Trophoblast cell (in vitro differentiated cells and primary cell): ENCODE data around the gene PIF1.

Experiments
- DNase-seq, 2 donors: peaks; one replicate each; pipeline ENCODE4 v3.0.0-alpha.2; 2016
- H2AFZ ChIP-seq: 2 replicates; pipeline ENCODE4 v1.6.1; 2013; ENCODE audit warnings: low read length, moderate library complexity, mild to moderate bottlenecking; ENCODE audit not compliant: insufficient read depth, poor library complexity
- H2AK5ac ChIP-seq: 2 replicates; pipeline ENCODE4 v1.6.1; 2013; ENCODE audit warnings: mild to moderate bottlenecking, low read length
- H2BK120ac ChIP-seq: 2 replicates; pipeline ENCODE4 v1.6.1; 2013; ENCODE audit warnings: low read length, mild to moderate bottlenecking, moderate library complexity; ENCODE audit not compliant: insufficient read depth, poor library complexity
- H2BK12ac ChIP-seq: 2 replicates; pipeline ENCODE4 v1.6.1; 2013; ENCODE audit warnings: mild to moderate bottlenecking, low read length, moderate library complexity
- H2BK5ac ChIP-seq: 2 replicates; pipeline ENCODE4 v1.6.1; 2013; ENCODE audit warnings: low read length, low read depth, moderate library complexity, mild to moderate bottlenecking; ENCODE audit not compliant: poor library complexity
- H3K14ac ChIP-seq: 2 replicates; pipeline ENCODE4 v1.6.1; 2013; ENCODE audit warnings: mild to moderate bottlenecking, low read length
- H3K18ac ChIP-seq: 2 replicates; pipeline ENCODE4 v1.6.1; 2013; ENCODE audit warnings: mild to moderate bottlenecking, low read length
- H3K23ac ChIP-seq: 2 replicates; pipeline ENCODE4 v1.6.1; 2013; ENCODE audit warnings: low read length
- H3K27ac ChIP-seq: 2 replicates; pipeline ENCODE4 v1.5.1; 2013; ENCODE audit warnings: low read depth, mild to moderate bottlenecking, inconsistent platforms, low read length, moderate library complexity
- H3K27me3 ChIP-seq: 2 replicates; pipeline ENCODE4 v1.6.1; 2013; ENCODE audit warnings: inconsistent platforms, mild to moderate bottlenecking, low read length, moderate library complexity; ENCODE audit not compliant: insufficient read depth
- H3K36me3 ChIP-seq, 2 experiments: 1 replicate in 1 of 2; 2 replicates in 1 of 2; pipeline ENCODE4 v1.6.1; 2013; ENCODE audit warnings: low read length in 2 of 2, mild to moderate bottlenecking in 2 of 2, moderate library complexity in 1 of 2; ENCODE audit not compliant: insufficient read depth in 2 of 2, control insufficient read depth in 1 of 2
- H3K4ac ChIP-seq: 2 replicates; pipeline ENCODE4 v1.6.1; 2013; ENCODE audit warnings: low read depth, mild to moderate bottlenecking, low read length, moderate library complexity
- H3K4me1 ChIP-seq, 2 experiments: 1 replicate in 1 of 2; 2 replicates in 1 of 2; pipeline ENCODE4 v1.6.1; 2013; ENCODE audit warnings: low read length in 2 of 2, mild to moderate bottlenecking in 2 of 2, moderate library complexity in 1 of 2; ENCODE audit not compliant: insufficient read depth in 2 of 2, control insufficient read depth in 1 of 2
- H3K4me2 ChIP-seq: 2 replicates; pipeline ENCODE4 v1.6.1; 2013; ENCODE audit warnings: inconsistent platforms, mild to moderate bottlenecking, low read length, moderate library complexity
- H3K4me3 ChIP-seq: 2 replicates; pipeline ENCODE4 v1.5.1; 2013; ENCODE audit warnings: mild to moderate bottlenecking, low read depth, low read length, inconsistent platforms
- H3K79me1 ChIP-seq: one replicate; pipeline ENCODE4 v1.6.1; 2013; ENCODE audit warnings: low read length
- H3K79me2 ChIP-seq: 2 replicates; pipeline ENCODE4 v1.6.1; 2013; ENCODE audit warnings: low read length, mild to moderate bottlenecking; ENCODE audit not compliant: control insufficient read depth, insufficient read depth, poor library complexity
- H3K9ac ChIP-seq: 2 replicates; pipeline ENCODE4 v1.6.1; 2013; ENCODE audit warnings: mild to moderate bottlenecking, low read length
- H3K9me3 ChIP-seq: 2 replicates; pipeline ENCODE4 v1.6.1; 2013; ENCODE audit warnings: low read depth, mild to moderate bottlenecking, control low read depth, inconsistent platforms, low read length; ENCODE audit not compliant: insufficient read depth
- H4K12ac ChIP-seq: 2 replicates; pipeline ENCODE4 v1.6.1; 2013; ENCODE audit warnings: low read depth, mild to moderate bottlenecking, low read length, moderate library complexity
- H4K8ac ChIP-seq: 2 replicates; pipeline ENCODE4 v1.6.1; 2013; ENCODE audit warnings: low read depth, mild to moderate bottlenecking, low read length, moderate library complexity
- H4K91ac ChIP-seq: one replicate; pipeline ENCODE4 v1.6.1; 2013; ENCODE audit warnings: low read depth, mild to moderate bottlenecking, low read length, moderate library complexity
- WGBS: extraction: QIAGEN DNeasy Blood & Tissue Kit; methylation state at CpG from one replicate; pipeline ENCODE4 v1.1.7; 2013; ENCODE audit warnings: missing lambda C conversion rate; ENCODE audit not compliant: insufficient read length, insufficient coverage; ENCODE audit errors: extremely low coverage; 5-methylcytosine and 5-hydroxymethylcytosine counted together

The PIF1 gene

GRCh38 chr15:64861331-64861730, 35.9 kb upstream of the PIF1 start:
- Histone ChIP-seq H3K4me2 (no peak overlapping the region), H3K18ac (no peak overlapping the region), H2BK12ac (no peak overlapping the region), H2AFZ (no peak overlapping the region), H3K4ac (no peak overlapping the region), H3K4me3 (no peak overlapping the region), H3K23ac (no peak overlapping the region), H3K79me1 (peaks cover 14% of the 10 kb centered on the region), H2BK5ac (no peak overlapping the region), H3K79me2 (peaks cover 3% of the 10 kb centered on the region), H4K8ac (no peak overlapping the region), H3K9me3 (peaks cover 1% of the 10 kb centered on the region), H2BK120ac (no peak overlapping the region), H3K27me3 (no peaks in the 10 kb centered on the region), H3K36me3 (peaks cover 51 to 55% of the 10 kb centered on the region in 2 experiments), H4K12ac (no peak overlapping the region), H3K27ac (no peak overlapping the region), H2AK5ac (no peak overlapping the region), H3K4me1 (peaks cover 19 to 20% of the 10 kb centered on the region in 2 experiments), H3K14ac (no peak overlapping the region), H3K9ac (no peak overlapping the region), H4K91ac (no peak overlapping the region)
- WGBS = no CpG with 5 or more reads among the region's 11 CpGs
- no peak for DNase-seq

DNA sequence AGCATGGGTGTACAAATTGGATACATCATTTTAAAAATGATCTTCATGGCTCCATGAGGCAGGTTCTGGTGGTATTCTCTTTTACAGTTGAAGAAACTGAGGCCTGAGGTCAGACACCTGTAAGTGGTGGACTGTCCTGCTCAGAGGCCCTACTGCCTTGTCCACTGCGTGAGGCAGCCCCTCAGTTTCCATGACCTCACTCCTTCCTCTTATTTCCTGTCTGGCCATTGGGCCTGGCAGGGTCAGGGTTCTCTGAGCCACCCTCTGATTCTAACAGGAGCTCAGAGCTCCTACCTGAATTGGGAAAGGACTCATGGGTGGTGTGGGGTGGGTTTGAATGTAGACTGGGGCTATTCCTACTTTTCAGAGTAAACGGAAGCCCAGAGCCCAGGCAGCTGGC, 33.8 kb upstream of the PIF1 start:
- no peak overlapping the region for H3K23ac ChIP-seq

DNA sequence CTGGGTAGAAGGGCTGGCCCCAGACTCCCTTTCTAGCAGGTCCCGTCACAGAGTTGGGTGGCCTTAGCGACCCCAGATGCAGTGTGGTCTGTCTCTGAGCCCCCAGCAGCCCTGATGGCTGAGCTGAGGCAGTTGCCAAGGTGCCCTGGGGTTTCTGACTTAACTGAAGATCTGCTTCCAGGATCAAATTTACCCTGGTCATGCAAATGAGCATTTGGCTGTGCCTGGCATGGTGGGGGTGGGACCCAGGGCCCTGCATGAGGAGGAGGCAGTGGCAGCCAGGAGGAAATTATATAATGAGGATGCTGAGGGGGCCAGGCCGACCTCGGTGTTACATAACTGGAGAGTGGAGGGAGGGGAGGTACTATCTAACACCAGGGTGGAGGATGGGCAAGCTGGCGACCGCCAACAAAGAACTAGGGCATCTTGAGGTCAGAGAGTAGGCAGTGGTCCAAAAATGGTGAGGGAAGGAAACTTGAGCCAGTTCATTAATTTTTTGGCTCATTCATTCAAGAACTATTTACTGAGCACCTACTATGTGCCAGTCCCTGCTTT, 32.7 kb upstream of the PIF1 start:
- WGBS = no CpG with 5 or more reads among the region's 6 CpGs
- H3K27me3 ChIP-seq = no peaks in the 10 kb centered on the region
- H2BK120ac ChIP-seq = no peak overlapping the region
- no peak overlapping the region for H3K27ac ChIP-seq
- peaks cover 17 to 18% of the 10 kb centered on the region in 2 experiments for H3K4me1 ChIP-seq
- no peak overlapping the region for H3K23ac ChIP-seq
- H3K9me3 ChIP-seq = peaks cover 1% of the 10 kb centered on the region
- peak overlapping the region; percentile 10 for H4K8ac ChIP-seq
- H3K79me2 ChIP-seq = peaks cover 3% of the 10 kb centered on the region
- no peak overlapping the region for H3K9ac ChIP-seq
- H3K4ac ChIP-seq = no peak overlapping the region
- H3K14ac ChIP-seq = no peak overlapping the region
- no peak overlapping the region for H3K4me2 ChIP-seq
- no peak for DNase-seq
- H4K91ac ChIP-seq = peak overlapping the region; percentile 3
- H2AK5ac ChIP-seq = peak overlapping the region; percentile 20
- peaks cover 14% of the 10 kb centered on the region for H3K79me1 ChIP-seq
- H3K4me3 ChIP-seq = no peak overlapping the region
- H3K18ac ChIP-seq = peak overlapping the region; percentile 3
- H4K12ac ChIP-seq = no peak overlapping the region
- peaks cover 50% of the 10 kb centered on the region in 2 experiments for H3K36me3 ChIP-seq
- H2BK12ac ChIP-seq = no peak overlapping the region
- no peak overlapping the region for H2BK5ac ChIP-seq
- H2AFZ ChIP-seq = no peak overlapping the region

More for the DNA sequence above, 33.8 kb upstream of the PIF1 start:
- H3K9ac ChIP-seq = no peak overlapping the region
- no peak overlapping the region for H2BK12ac ChIP-seq
- H3K4me2 ChIP-seq = no peak overlapping the region
- DNase-seq = no peak
- H3K9me3 ChIP-seq = peaks cover 1% of the 10 kb centered on the region
- peaks cover 17 to 18% of the 10 kb centered on the region in 2 experiments for H3K4me1 ChIP-seq
- H3K4ac ChIP-seq = no peak overlapping the region
- peaks cover 52% of the 10 kb centered on the region in 2 experiments for H3K36me3 ChIP-seq
- peaks cover 14% of the 10 kb centered on the region for H3K79me1 ChIP-seq
- no peak overlapping the region for H3K14ac ChIP-seq
- no peak overlapping the region for H2BK120ac ChIP-seq
- H3K18ac ChIP-seq = no peak overlapping the region
- no peak overlapping the region for H3K4me3 ChIP-seq
- H2AFZ ChIP-seq = no peak overlapping the region
- H2AK5ac ChIP-seq = no peak overlapping the region
- no peak overlapping the region for H2BK5ac ChIP-seq
- no peak overlapping the region for H4K91ac ChIP-seq
- no peak overlapping the region for H3K27ac ChIP-seq
- H4K8ac ChIP-seq = no peak overlapping the region
- H4K12ac ChIP-seq = no peak overlapping the region
- no CpG with 5 or more reads among the region's 2 CpGs for WGBS
- H3K27me3 ChIP-seq = no peaks in the 10 kb centered on the region
- peaks cover 3% of the 10 kb centered on the region for H3K79me2 ChIP-seq

DNA sequence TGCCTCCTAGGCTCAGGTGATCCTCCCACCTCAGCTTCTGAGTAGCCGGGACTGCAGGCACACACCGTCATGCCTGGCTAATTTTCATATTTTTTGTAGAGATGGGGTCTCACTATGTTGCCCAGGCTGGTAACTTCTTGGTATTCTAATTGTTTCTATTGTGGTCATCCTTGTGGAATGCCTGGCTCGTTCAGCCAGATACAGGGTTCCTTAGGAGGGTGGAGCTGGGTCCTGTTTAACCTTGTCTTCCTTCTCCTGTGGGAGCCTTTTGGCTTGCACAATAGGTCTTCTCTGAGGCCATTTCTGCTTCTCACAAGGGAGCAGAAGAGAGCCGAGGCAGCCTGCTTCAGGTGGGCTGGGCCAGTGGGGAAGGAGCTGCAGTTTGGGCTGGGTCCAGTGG, 32.0 kb upstream of the PIF1 start:
- Histone ChIP-seq H2AK5ac (no peak overlapping the region), H3K18ac (peak overlapping the region; percentile 69), H3K9me3 (peaks cover 1% of the 10 kb centered on the region), H3K79me1 (peaks cover 14% of the 10 kb centered on the region), H2AFZ (no peak overlapping the region), H3K27me3 (no peaks in the 10 kb centered on the region), H3K4me1 (peaks cover 17 to 18% of the 10 kb centered on the region in 2 experiments), H3K14ac (no peak overlapping the region), H4K91ac (peak overlapping the region; percentile 75), H2BK120ac (no peak overlapping the region), H3K4me2 (no peak overlapping the region), H3K79me2 (peaks cover 3% of the 10 kb centered on the region), H3K4ac (no peak overlapping the region), H3K23ac (no peak overlapping the region), H4K8ac (no peak overlapping the region), H3K27ac (peak overlapping the region; percentile 63), H2BK5ac (peak overlapping the region; percentile 25), H3K4me3 (no peak overlapping the region), H3K36me3 (peaks cover 50% of the 10 kb centered on the region in 2 experiments), H4K12ac (no peak overlapping the region), H3K9ac (no peak overlapping the region), H2BK12ac (peak overlapping the region; percentile 41)
- WGBS = no CpG with 5 or more reads among the region's 4 CpGs
- peak; percentile 81 to 93 for DNase-seq
